ENCODE measurements around the gene SPINK2. TPM values are rescaled to one million over a fixed set of nuclear protein-coding genes. Genes with fewer than 3 reads are reported as not detected.

Gene SPINK2
- total and polyA plus RNA-seq, 5 experiments from 2014 or later, result 26.8 to 155 (median 67.3) TPM

DNA sequence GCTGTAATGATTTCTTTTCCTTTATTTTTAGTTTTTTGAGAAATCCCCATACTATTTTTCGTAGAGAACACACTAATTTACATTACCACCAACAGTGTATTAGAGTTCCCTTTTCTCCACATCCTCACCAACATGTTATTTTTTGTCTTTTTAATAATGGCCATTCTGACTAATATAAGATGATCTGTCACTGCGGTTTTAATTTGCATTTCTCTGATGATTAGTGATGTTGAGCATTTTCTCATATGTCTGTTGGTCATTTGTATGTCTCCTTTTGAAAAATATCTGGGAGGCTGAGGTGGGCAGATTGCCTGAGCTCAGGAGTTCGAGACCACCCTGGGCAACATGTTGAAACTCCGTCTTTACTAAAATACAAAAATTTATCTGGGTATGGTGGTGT is 30.2 kb downstream of the SPINK2 start:
- H3K4me3 Mint-ChIP-seq, result no peak overlapping the region
- peaks cover 2 to 4% (median 4%) of the 10 kb centered on the region in 4 donors for H3K4me1 Mint-ChIP-seq
- DNase-seq, result no peak

DNA sequence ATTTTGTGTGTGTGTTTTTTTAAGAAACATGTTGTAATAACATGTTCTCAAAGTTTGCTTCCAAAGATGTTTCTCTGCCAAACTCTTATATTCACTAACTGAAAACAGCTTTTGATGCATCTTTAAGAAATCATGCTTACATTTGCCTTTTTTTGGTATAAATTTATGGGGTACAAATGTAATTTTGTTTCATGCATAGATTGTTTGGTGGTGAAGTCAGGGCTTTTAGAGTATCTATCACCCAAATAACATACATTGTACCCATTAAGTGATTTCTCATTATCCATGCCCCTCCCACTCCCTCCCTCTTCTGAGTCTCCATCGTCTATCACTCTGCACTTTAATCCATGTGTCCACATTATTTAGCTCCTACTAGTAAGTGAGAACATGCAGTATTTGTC is 30.8 kb downstream of the SPINK2 start:
- no peak for ATAC-seq
- no peaks in the 10 kb centered on the region for H3K27me3 Mint-ChIP-seq

More for the DNA sequence above, 30.2 kb downstream of the SPINK2 start:
- no peak overlapping the region for H3K27ac Mint-ChIP-seq
- H3K27me3 Mint-ChIP-seq, result no peaks in the 10 kb centered on the region
- peaks cover 0 to 8% (median 0%) of the 10 kb centered on the region in 9 donors for H3K9me3 Mint-ChIP-seq
- POLR2A ChIA-PET, result no interaction called here
- H3K36me3 Mint-ChIP-seq, result no peaks in the 10 kb centered on the region
- no peak for ATAC-seq

DNA sequence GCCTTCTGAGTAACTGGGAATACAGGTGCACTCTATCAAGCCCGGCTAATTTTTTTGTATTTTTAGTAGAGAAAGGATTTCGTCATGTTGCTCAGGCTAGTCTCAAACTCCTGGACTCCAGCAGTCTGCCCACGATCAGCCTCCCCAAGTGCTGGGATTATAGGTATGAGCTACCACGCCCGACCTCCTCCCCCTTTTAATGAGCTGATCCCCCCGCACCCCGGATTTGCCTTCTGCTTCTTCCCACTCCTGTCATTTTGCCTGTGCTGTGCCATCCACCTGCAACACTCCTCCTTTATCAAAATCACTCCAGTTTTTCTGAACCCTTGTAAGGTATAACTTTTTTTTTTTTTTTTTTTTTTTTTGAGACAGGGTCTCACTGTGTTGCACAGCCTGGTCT is 33.4 kb downstream of the SPINK2 start:
- H3K4me1 Mint-ChIP-seq, result peaks cover 0 to 3% (median 1%) of the 10 kb centered on the region in 4 donors
- H3K36me3 Mint-ChIP-seq, result no peaks in the 10 kb centered on the region
- DNase-seq (no peak), ATAC-seq (no peak)
- no peak overlapping the region for H3K4me3 Mint-ChIP-seq
- POLR2A ChIA-PET, result interaction anchor here (0.7 kb wide), 1 partner anchor 107 kb away, joined by 6 read pairs; no protein-coding TSS in a partner anchor
- H3K27ac Mint-ChIP-seq, result peak overlapping the region in 1 of 10 donors; percentile 15
- peaks cover 0 to 8% (median 0%) of the 10 kb centered on the region in 9 donors for H3K9me3 Mint-ChIP-seq
- H3K27me3 Mint-ChIP-seq, result no peaks in the 10 kb centered on the region

More for the DNA sequence above, 30.8 kb downstream of the SPINK2 start:
- no peak overlapping the region for H3K27ac Mint-ChIP-seq
- POLR2A ChIA-PET, result interaction anchor here (0.6 to 1.1 kb wide), 2 partner anchors 13 to 14 kb away, joined by 3 read pairs; no protein-coding TSS in a partner anchor
- no peaks in the 10 kb centered on the region for H3K36me3 Mint-ChIP-seq
- no peak overlapping the region for H3K4me3 Mint-ChIP-seq
- peaks cover 0 to 2% (median 1%) of the 10 kb centered on the region in 4 donors for H3K4me1 Mint-ChIP-seq
- DNase-seq, result no peak
- peaks cover 0 to 8% (median 0%) of the 10 kb centered on the region in 9 donors for H3K9me3 Mint-ChIP-seq

DNA sequence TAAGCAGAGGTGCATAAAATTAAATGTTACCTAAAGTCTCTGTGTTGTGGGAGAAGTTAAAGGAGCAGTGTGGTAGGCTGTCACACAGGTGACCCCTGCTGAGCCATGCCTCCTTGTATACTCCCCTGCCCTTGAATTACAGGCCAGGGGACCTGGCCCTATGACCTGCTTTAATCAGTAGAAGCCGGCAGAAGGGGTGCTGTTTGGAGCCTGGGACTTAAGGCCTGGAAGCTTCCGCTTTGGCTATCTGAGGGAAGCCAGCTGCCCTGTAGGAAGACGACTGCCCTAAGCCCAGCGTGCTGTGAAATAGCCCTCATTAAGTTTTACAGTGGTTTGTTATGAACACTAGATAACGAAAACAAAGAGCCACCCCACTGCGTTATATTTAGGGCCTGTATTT is 34.1 kb downstream of the SPINK2 start:
- POLR2A ChIA-PET, result no interaction called here
- Mint-ChIP-seq H3K36me3 (no peaks in the 10 kb centered on the region), H3K9me3 (peaks cover 0 to 8% (median 0%) of the 10 kb centered on the region in 9 donors), H3K27ac (no peak overlapping the region), H3K27me3 (no peaks in the 10 kb centered on the region), H3K4me1 (peaks cover 0 to 4% (median 2%) of the 10 kb centered on the region in 4 donors), H3K4me3 (no peak overlapping the region)
- DNase-seq (no peak), ATAC-seq (no peak)

DNA sequence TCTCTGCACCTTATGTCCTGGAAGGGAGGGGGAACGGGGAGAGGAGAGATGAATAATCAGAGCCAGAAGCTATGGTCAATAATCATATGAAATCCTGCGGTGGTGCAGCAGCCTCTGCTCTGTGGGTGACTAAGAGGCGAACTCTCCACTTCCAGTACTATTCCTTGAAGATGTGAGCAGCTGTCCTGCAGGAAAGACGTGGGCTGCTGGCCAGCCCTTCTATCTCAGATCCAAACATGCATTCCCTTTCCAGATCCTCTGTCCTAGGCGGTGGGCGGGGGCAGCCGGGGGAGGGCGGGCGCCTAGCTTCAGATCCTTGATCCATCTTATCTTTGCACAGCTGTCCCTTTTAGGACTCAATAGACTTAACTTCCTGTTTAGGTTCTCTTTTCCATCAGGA is 34.5 kb downstream of the SPINK2 start:
- Mint-ChIP-seq H3K27ac (peak overlapping the region in 1 of 10 donors; percentile 15), H3K4me3 (no peak overlapping the region), H3K4me1 (peaks cover 0 to 6% (median 2%) of the 10 kb centered on the region in 4 donors), H3K9me3 (peaks cover 0 to 8% (median 0%) of the 10 kb centered on the region in 9 donors), H3K36me3 (no peaks in the 10 kb centered on the region), H3K27me3 (no peaks in the 10 kb centered on the region)
- no peak for DNase-seq
- POLR2A ChIA-PET, result no interaction called here
- ATAC-seq, result no peak

DNA sequence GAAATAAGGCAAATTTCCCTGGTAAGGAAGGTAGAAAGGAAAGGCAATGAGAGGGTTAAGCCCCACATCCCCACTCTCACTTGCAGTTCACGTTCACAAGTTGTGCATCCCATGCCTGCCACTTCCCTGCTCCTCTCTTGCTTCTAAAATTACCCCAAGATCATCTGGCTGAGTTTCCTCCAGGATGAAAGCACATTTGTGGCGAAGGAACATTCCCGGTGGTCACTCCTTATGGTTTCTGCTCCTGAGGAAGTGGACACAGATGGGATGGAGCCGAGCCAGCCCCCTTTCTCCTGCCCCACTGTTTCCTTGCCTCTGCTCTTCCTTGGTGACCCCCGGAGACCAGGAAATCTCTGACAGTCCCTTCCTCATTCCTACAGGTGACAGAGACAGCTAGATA is 37.5 kb downstream of the SPINK2 start:
- Mint-ChIP-seq H3K36me3 (no peaks in the 10 kb centered on the region), H3K27ac (no peak overlapping the region)
- POLR2A ChIA-PET, result no interaction called here

DNA sequence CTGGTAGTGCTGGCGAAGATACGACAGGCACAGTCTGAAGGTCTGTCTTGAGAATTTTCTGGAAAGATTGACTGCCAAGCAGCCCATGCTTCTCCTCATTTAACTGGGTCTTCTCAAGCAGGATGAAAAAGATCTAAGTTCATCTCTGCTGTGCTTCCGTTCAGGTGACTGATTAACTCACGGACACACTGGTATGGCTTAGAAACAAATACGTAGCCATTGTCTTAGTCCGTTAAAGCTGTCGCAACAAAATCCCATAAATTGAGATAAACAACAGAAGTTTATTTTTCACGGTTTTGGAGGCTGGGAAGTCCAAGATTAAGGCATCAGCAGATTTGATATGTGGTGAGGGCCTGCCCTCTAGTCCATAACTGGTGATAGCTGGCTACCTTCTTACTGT is 39.5 kb downstream of the SPINK2 start:
- H3K36me3 Mint-ChIP-seq, result no peaks in the 10 kb centered on the region
- no peak for ATAC-seq
- no peak overlapping the region for H3K4me3 Mint-ChIP-seq
- no peak overlapping the region for H3K27ac Mint-ChIP-seq
- H3K9me3 Mint-ChIP-seq, result no peaks in the 10 kb centered on the region
- peaks cover 0 to 7% (median 2%) of the 10 kb centered on the region in 4 donors for H3K4me1 Mint-ChIP-seq
- POLR2A ChIA-PET, result interaction anchor here (0.7 kb wide), 1 partner anchor 42 kb away, joined by 4 read pairs; no protein-coding TSS in a partner anchor
- no peak for DNase-seq
- no peaks in the 10 kb centered on the region for H3K27me3 Mint-ChIP-seq

More for the DNA sequence above, 37.5 kb downstream of the SPINK2 start:
- H3K4me1 Mint-ChIP-seq, result peaks cover 0 to 7% (median 2%) of the 10 kb centered on the region in 4 donors
- ATAC-seq (no peak), DNase-seq (no peak)
- H3K27me3 Mint-ChIP-seq, result no peaks in the 10 kb centered on the region
- H3K9me3 Mint-ChIP-seq, result peaks cover 0 to 4% (median 0%) of the 10 kb centered on the region in 9 donors
- no peak overlapping the region for H3K4me3 Mint-ChIP-seq

DNA sequence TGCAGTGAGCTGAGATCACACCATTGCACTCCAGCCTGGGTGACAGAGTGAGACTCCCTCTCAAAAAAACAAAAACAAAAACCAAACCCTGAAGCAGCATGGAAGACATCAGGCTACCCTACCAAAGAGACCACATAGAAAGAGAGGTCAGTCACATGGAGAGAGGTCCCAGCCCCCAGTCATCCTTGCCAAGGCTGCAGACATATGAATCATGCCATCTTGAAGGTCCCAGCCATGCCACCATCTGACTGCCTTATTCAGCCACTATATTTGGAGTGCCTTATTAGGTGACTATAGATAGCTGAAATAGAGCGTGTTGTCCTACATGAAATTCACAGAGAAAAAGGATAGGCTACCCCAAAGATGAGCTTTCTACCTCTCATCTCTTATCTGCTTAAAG is 48.2 kb downstream of the SPINK2 start:
- H3K27ac Mint-ChIP-seq, result peak overlapping the region in 1 of 10 donors; percentile 75

DNA sequence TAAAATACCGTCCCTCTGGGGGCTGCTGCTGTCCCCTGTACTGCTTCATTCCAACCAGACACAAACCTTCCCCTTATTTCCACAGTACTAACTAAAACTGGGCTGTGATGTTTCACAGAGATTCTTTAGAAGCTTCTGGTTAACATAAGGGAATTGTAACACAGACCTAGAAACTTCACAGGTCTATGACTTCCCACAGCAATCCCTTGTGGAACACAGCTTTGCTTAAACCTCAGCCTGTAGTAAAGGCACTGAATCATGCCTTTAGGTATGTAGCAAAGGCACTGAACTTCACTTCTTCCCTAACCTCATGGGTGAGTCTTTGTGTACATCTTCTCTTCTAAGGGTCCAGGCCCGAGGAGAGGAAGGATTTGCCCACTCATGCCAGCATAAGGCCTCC is 49.4 kb downstream of the SPINK2 start:
- POLR2A ChIA-PET, result interaction anchor here (0.7 kb wide), 1 partner anchor 190 kb away, joined by 3 read pairs; no protein-coding TSS in a partner anchor

More for the DNA sequence above, 48.2 kb downstream of the SPINK2 start:
- no peak for DNase-seq
- Mint-ChIP-seq H3K36me3 (no peaks in the 10 kb centered on the region), H3K4me3 (no peak overlapping the region), H3K9me3 (no peaks in the 10 kb centered on the region), H3K27me3 (no peaks in the 10 kb centered on the region), H3K4me1 (peaks cover 0 to 4% (median 0%) of the 10 kb centered on the region in 4 donors)
- POLR2A ChIA-PET, result interaction anchor here (0.6 kb wide), 1 partner anchor 34 kb away, joined by 5 read pairs; no protein-coding TSS in a partner anchor
- ATAC-seq, result no peak

DNA sequence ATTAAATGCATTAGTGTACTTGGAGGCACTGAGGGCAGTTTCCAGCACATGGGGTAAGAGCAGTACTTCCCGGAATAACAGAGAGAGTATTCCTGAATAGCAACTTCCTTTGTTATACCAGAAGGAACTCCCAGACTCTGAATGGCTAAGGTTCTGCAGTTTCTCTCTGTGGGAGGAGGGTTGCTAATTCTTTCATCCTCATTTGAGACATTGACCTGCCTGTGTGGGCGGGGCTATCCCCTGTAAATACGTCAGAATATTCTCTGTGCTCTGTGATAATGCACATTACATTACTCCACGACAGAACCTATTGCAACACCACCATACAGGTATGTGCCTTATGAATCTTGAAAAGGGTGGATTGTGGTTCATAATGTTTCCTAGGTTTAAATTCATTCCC is 52.7 kb downstream of the SPINK2 start:
- POLR2A ChIA-PET, result interaction anchor here (0.6 to 1.2 kb wide), 2 partner anchors 8 to 17 kb away, joined by 3 to 6 read pairs; no protein-coding TSS in a partner anchor
- no peaks in the 10 kb centered on the region for H3K27me3 Mint-ChIP-seq
- DNase-seq, result no peak
- peak overlapping the region in 1 of 10 donors; percentile 18 for H3K27ac Mint-ChIP-seq
- no peaks in the 10 kb centered on the region for H3K36me3 Mint-ChIP-seq
- H3K9me3 Mint-ChIP-seq, result no peaks in the 10 kb centered on the region
- H3K4me3 Mint-ChIP-seq, result no peak overlapping the region
- peaks cover 0 to 19% (median 4%) of the 10 kb centered on the region in 4 donors for H3K4me1 Mint-ChIP-seq
- no peak for ATAC-seq

More for the DNA sequence above, 49.4 kb downstream of the SPINK2 start:
- Mint-ChIP-seq H3K4me1 (peaks cover 0 to 4% (median 0%) of the 10 kb centered on the region in 4 donors), H3K27ac (peak overlapping the region in 1 of 10 donors; percentile 12), H3K27me3 (no peaks in the 10 kb centered on the region), H3K36me3 (no peaks in the 10 kb centered on the region), H3K4me3 (no peak overlapping the region), H3K9me3 (no peaks in the 10 kb centered on the region)
- DNase-seq (no peak), ATAC-seq (no peak)

DNA sequence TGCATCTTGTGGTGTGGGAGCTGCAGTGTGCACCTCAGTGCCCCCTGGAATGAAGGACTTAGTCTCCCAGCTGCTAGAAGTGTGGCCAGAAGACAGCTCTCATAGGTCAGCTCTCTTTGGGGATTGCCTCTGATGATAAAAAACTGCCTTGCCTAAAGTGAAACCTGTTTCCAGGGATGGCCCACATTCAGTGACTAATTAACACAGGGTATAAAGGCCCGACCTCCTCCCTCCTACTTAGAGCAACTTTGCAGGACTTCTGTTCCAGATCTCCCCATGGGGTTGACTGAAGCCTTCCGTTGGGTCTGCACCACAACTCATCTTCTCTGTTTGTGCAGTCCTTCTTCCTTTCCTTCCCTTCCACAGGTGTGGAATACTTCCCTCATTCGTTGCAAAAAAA is 53.2 kb downstream of the SPINK2 start:
- POLR2A ChIA-PET, result interaction anchor here (1.2 kb wide), 1 partner anchor 9 kb away, joined by 3 read pairs; no protein-coding TSS in a partner anchor
- H3K36me3 Mint-ChIP-seq, result no peaks in the 10 kb centered on the region
- no peak overlapping the region for H3K4me3 Mint-ChIP-seq
- no peak for ATAC-seq
- DNase-seq, result no peak
- peaks cover 0 to 21% (median 4%) of the 10 kb centered on the region in 4 donors for H3K4me1 Mint-ChIP-seq
- H3K27ac Mint-ChIP-seq, result peak overlapping the region in 2 of 10 donors; percentile 18 to 28
- no peaks in the 10 kb centered on the region for H3K9me3 Mint-ChIP-seq
- H3K27me3 Mint-ChIP-seq, result no peaks in the 10 kb centered on the region

DNA sequence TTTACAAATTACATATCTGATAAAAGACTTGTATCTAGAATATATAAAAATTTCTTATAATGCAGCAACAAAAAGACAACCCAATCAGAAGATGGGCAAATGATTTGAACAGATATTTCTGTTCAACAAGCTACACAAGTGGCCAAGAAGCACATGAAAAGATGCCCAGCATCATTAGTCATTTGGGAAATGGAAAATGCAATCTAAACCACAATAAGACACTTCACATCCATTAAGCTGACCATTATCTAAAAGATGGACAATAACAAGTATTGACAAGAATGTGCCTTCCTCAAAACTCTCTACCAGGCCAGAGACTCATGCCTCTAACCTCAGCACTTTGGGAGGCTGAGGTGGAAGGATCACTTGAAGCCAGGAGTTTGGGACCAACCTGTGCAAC is 53.9 kb downstream of the SPINK2 start:
- Mint-ChIP-seq H3K4me1 (peaks cover 0 to 28% (median 4%) of the 10 kb centered on the region in 4 donors), H3K9me3 (no peaks in the 10 kb centered on the region), H3K36me3 (no peaks in the 10 kb centered on the region), H3K4me3 (no peak overlapping the region), H3K27me3 (no peaks in the 10 kb centered on the region), H3K27ac (peak overlapping the region in 1 of 10 donors; percentile 38)
- POLR2A ChIA-PET, result interaction anchor here (0.6 to 0.8 kb wide), 3 partner anchors 10 to 342 kb away, joined by 3 to 4 read pairs (median 3); no protein-coding TSS in a partner anchor
- DNase-seq (no peak), ATAC-seq (no peak)

DNA sequence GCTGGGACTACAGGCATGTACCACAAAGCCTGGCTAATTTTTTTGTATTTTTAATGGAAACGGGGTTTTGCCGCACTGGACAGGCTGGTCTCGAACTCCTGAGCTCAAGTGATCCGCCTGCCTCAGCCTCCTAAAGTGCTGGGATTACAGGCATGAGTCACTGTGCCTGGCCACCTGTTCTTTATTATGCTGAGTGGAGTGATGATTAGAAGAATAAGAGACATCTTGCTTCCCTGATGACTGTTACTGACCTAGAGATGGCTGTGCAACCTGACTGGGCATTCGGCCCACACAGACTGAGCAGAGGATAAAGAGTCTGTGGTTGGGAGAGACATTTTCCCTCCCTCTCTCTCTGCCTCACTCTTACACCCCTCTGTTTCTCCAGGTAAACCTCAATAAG is 56.7 kb downstream of the SPINK2 start:
- no peaks in the 10 kb centered on the region for H3K36me3 Mint-ChIP-seq
- POLR2A ChIA-PET, result no interaction called here
- ATAC-seq (no peak), DNase-seq (no peak)
- H3K27ac Mint-ChIP-seq, result no peak overlapping the region
- no peak overlapping the region for H3K4me3 Mint-ChIP-seq
- H3K4me1 Mint-ChIP-seq, result peaks cover 7 to 45% (median 10%) of the 10 kb centered on the region in 4 donors
- no peaks in the 10 kb centered on the region for H3K9me3 Mint-ChIP-seq
- H3K27me3 Mint-ChIP-seq, result no peaks in the 10 kb centered on the region
